Natural killer cell (primary cell): Measurements from ENCODE around the gene P2RX3. TPM values are rescaled to one million over a fixed set of nuclear protein-coding genes. Genes with fewer than 3 reads are reported as not detected.

ENCODE experiments used
- ATAC-seq, 3 donors: fragments of 150-1000 bp in 2 of 3; fragments of 200-7000 bp in 1 of 3; cut with Tn5 transposase; 1 replicate in 1 of 3; 2 replicates in 2 of 3; pipeline ENCODE4 v1.10.0; 2021; ENCODE audit warnings: mild to moderate bottlenecking in 2 of 3, moderate library complexity in 2 of 3
- DNase-seq, 2 donors: peaks; one replicate each; pipeline versions ENCODE4 v3.0.0 to v3.0.0-alpha.2; 2013 to 2021; ENCODE audit warnings: mixed read lengths in 1 of 2
- H3K27ac ChIP-seq: one replicate; pipeline ENCODE4 v1.5.1; 2013; ENCODE audit warnings: mild to moderate bottlenecking, low read length
- H3K27me3 ChIP-seq: one replicate; pipeline ENCODE4 v1.6.1; 2013; ENCODE audit warnings: low read length; ENCODE audit not compliant: control insufficient read depth, insufficient read depth
- H3K36me3 ChIP-seq: one replicate; pipeline ENCODE4 v1.6.1; 2013; ENCODE audit warnings: low read length; ENCODE audit not compliant: control insufficient read depth, insufficient read depth
- H3K4me1 ChIP-seq: one replicate; pipeline ENCODE4 v1.6.1; 2013; ENCODE audit warnings: low read length; ENCODE audit not compliant: control insufficient read depth, insufficient read depth
- H3K4me3 ChIP-seq: one replicate; pipeline ENCODE4 v1.5.1; 2013; ENCODE audit warnings: low read length
- H3K9me3 ChIP-seq: one replicate; pipeline ENCODE4 v1.6.1; 2013; ENCODE audit warnings: low read length; ENCODE audit not compliant: control insufficient read depth, insufficient read depth
- H3K27ac Mint-ChIP-seq, 2 donors: one replicate each; pipeline ENCODE4 v1.8.0; 2022; ENCODE audit warnings: mild to moderate bottlenecking in 2 of 2, mixed read lengths in 2 of 2, moderate library complexity in 1 of 2
- H3K27me3 Mint-ChIP-seq, 2 donors: one replicate each; pipeline ENCODE4 v1.8.0; 2022; ENCODE audit warnings: low read depth in 2 of 2, mixed read lengths in 2 of 2
- H3K36me3 Mint-ChIP-seq: one replicate; pipeline ENCODE4 v1.8.0; 2022; ENCODE audit warnings: mixed read lengths
- H3K4me1 Mint-ChIP-seq, 2 donors: one replicate each; pipeline ENCODE4 v1.8.0; 2022; ENCODE audit warnings: mixed read lengths in 2 of 2
- H3K4me3 Mint-ChIP-seq: one replicate; pipeline ENCODE4 v1.8.0; 2022; ENCODE audit warnings: mild to moderate bottlenecking, moderate library complexity, mixed read lengths
- H3K9me3 Mint-ChIP-seq, 2 donors: one replicate each; pipeline ENCODE4 v1.8.0; 2022; ENCODE audit warnings: mixed read lengths in 2 of 2
- WGBS: methylation state at CpG from one replicate; pipeline ENCODE4 v1.1.7; 2013; ENCODE audit warnings: missing lambda C conversion rate; ENCODE audit not compliant: insufficient coverage; 5-methylcytosine and 5-hydroxymethylcytosine counted together
- intact Hi-C: fragments of 100-400 bp; cut with micrococcal nuclease; formaldehyde crosslinking; loops from one replicate; pipeline ENCODE4 v1.14.2; 2022
- total RNA-seq, 4 donors: library from RNA; stranded (reverse); fragments of 120-200 nt in 1 of 4; gene quantifications; one replicate each; pipeline versions ENCODE4 v1.2.3 to v1.2.4, GENCODE V29; 2013 to 2022
- TF ChIP-seq, protein P1 (sequence below): fragments of 200-600 bp; IDR thresholded peaks from one replicate; pipeline ENCODE4 v1.8.0; 2022; ENCODE audit warnings: antibody characterized with exemption

Gene P2RX3
- total RNA-seq, 3 donors from 2014 or later (not counting 1 experiment from before 2014, with no cell fraction given): not detected

DNA sequence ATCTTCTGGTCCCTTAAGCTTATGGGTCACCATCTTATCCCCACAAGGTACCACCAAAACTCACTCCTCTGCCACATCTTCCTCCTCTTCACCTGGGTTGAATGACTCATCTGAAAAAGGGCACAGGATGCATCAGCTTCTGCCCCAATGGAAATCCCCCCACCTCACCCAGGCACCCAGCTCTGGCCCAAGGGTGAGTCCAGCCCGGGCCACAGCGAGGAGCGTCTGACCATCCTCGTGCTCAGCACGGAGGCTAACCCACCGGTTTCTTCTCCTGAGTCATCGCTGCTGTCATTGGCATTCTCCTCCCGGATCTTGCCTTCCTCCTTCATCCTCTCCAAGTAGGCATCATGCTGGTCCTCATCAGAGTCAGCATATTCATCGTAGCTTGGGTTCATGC is 8.1 kb upstream of the P2RX3 start:
- Histone ChIP-seq H3K4me1 (peaks cover 22% of the 10 kb centered on the region), H3K9me3 (no peaks in the 10 kb centered on the region), H3K27me3 (no peaks in the 10 kb centered on the region), H3K4me3 (no peak overlapping the region), H3K27ac (no peak overlapping the region), H3K36me3 (peaks cover 60% of the 10 kb centered on the region)
- no peak overlapping the region for H3K27ac Mint-ChIP-seq
- DNase-seq (no peak), ATAC-seq (no peak)
- intact Hi-C loops: no loop called here
- TF ChIP-seq, protein P1, sequence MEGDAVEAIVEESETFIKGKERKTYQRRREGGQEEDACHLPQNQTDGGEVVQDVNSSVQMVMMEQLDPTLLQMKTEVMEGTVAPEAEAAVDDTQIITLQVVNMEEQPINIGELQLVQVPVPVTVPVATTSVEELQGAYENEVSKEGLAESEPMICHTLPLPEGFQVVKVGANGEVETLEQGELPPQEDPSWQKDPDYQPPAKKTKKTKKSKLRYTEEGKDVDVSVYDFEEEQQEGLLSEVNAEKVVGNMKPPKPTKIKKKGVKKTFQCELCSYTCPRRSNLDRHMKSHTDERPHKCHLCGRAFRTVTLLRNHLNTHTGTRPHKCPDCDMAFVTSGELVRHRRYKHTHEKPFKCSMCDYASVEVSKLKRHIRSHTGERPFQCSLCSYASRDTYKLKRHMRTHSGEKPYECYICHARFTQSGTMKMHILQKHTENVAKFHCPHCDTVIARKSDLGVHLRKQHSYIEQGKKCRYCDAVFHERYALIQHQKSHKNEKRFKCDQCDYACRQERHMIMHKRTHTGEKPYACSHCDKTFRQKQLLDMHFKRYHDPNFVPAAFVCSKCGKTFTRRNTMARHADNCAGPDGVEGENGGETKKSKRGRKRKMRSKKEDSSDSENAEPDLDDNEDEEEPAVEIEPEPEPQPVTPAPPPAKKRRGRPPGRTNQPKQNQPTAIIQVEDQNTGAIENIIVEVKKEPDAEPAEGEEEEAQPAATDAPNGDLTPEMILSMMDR: no peak
- no peak overlapping the region for H3K4me3 Mint-ChIP-seq
- no peaks in the 10 kb centered on the region for H3K9me3 Mint-ChIP-seq
- peaks cover 37% of the 10 kb centered on the region for H3K36me3 Mint-ChIP-seq
- WGBS: 85% methylated on average over 9 of the region's 9 CpGs
- no peaks in the 10 kb centered on the region for H3K27me3 Mint-ChIP-seq
- peaks cover 28 to 31% of the 10 kb centered on the region in 2 donors for H3K4me1 Mint-ChIP-seq

DNA sequence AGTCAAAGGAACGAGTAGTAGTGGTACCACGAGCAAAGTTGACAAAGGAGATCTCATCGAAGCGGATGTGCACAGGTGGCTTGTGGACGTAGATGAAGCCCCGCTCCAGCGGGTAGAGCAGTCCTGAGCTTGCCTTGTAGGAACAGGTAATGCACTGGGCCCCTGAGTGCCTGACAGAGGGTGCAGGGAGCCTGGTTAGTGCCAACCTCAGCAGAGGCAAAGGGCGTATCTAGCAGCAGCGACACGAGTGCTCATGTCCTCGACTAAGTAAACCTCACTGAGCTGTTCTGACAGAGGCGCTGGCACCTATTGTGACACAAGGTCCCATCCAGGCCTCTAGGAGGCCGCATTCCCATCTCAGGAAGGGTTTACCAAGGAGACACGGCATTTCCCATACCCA is 6.4 kb upstream of the P2RX3 start:
- intact Hi-C loops: no loop called here
- ATAC-seq (no peak), DNase-seq (no peak)
- TF ChIP-seq, protein P1: no peak
- Histone ChIP-seq H3K27ac (no peak overlapping the region), H3K4me1 (peaks cover 19% of the 10 kb centered on the region), H3K4me3 (no peak overlapping the region), H3K9me3 (no peaks in the 10 kb centered on the region), H3K27me3 (no peaks in the 10 kb centered on the region), H3K36me3 (peaks cover 58% of the 10 kb centered on the region)
- H3K4me1 Mint-ChIP-seq: peaks cover 31 to 33% of the 10 kb centered on the region in 2 donors
- H3K9me3 Mint-ChIP-seq: no peaks in the 10 kb centered on the region
- 95% methylated on average over 14 of the region's 14 CpGs for WGBS
- H3K4me3 Mint-ChIP-seq: no peak overlapping the region
- no peak overlapping the region for H3K27ac Mint-ChIP-seq
- no peaks in the 10 kb centered on the region for H3K27me3 Mint-ChIP-seq
- peaks cover 37% of the 10 kb centered on the region for H3K36me3 Mint-ChIP-seq

DNA sequence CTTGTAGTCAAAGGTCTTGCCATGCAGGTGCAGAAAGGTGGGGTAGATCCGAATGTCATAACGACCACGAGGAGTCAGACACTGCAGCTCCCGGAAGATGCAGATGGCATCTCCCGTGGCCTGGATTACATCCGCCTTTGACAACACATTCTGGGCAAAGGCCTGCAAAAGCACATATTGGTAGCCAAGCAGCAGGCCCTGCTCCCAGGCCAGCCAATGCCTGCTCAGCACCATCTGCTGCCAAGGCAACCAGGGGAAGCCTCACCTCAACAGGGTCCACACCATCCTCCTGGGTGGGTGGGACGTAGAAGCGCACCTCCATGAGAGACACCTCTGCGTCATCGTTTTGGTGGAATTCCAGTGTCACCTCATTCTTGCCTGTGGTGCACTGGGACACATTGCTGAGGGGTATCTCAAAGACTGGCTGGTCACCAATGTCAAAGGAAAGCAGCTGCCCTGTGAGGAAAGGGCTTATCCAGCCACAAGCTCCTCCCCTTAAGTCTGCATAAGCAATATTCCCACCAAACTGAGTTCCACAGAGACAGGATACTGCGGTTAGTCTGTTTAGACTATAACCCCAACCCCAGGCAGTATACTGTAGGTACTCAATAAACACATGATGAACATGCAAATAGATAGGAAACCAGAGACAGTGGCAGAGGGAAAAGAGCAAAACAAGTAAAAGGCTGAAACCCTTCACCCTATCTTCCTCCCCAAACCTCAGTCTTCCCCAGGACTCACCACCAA is 5.3 kb upstream of the P2RX3 start:
- no peak overlapping the region for H3K27ac ChIP-seq
- H3K9me3 Mint-ChIP-seq: no peaks in the 10 kb centered on the region
- H3K27ac Mint-ChIP-seq: peak overlapping the region in 1 of 2 donors; percentile 97
- intact Hi-C loops: no loop called here
- peaks cover 25% of the 10 kb centered on the region for H3K36me3 Mint-ChIP-seq
- H3K27me3 ChIP-seq: no peaks in the 10 kb centered on the region
- H3K27me3 Mint-ChIP-seq: no peaks in the 10 kb centered on the region
- peaks cover 32 to 33% of the 10 kb centered on the region in 2 donors for H3K4me1 Mint-ChIP-seq
- TF ChIP-seq, protein P1: no peak
- H3K4me3 Mint-ChIP-seq: no peak overlapping the region
- H3K4me3 ChIP-seq: no peak overlapping the region
- H3K9me3 ChIP-seq: no peaks in the 10 kb centered on the region
- DNase-seq (no peak), ATAC-seq (no peak)
- H3K36me3 ChIP-seq: peaks cover 47% of the 10 kb centered on the region
- H3K4me1 ChIP-seq: peaks cover 19% of the 10 kb centered on the region
- 98% methylated on average over 10 of the region's 11 CpGs for WGBS

DNA sequence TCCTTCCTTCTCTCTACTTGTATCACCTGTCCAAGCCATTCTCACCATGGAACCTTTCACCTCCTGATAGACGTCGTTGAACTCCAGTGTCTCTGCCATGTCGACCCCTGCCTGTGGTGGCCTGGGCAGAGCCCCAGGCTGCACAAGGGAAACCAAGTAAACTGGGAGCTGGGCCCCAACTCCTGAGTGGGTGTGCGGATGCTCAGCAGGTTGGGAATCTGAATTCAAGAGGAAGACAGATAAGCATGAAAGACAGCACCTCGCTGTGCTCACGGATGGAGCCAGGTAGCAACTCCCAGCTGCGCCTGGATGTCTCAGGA is 3.2 kb upstream of the P2RX3 start:
- peaks cover 14% of the 10 kb centered on the region for H3K36me3 Mint-ChIP-seq
- no peaks in the 10 kb centered on the region for H3K9me3 Mint-ChIP-seq
- DNase-seq (no peak), ATAC-seq (no peak)
- H3K36me3 ChIP-seq: peaks cover 33% of the 10 kb centered on the region
- peak overlapping the region; percentile 95 for H3K27ac ChIP-seq
- peaks cover 0 to 7% of the 10 kb centered on the region in 2 donors for H3K27me3 Mint-ChIP-seq
- H3K4me3 ChIP-seq: peak overlapping the region; percentile 65
- 15% methylated on average over 7 of the region's 7 CpGs for WGBS
- peak overlapping the region; percentile 97 to 99 for H3K27ac Mint-ChIP-seq
- H3K4me1 ChIP-seq: peaks cover 19% of the 10 kb centered on the region
- no peaks in the 10 kb centered on the region for H3K9me3 ChIP-seq
- H3K4me3 Mint-ChIP-seq: peak overlapping the region; percentile 99
- TF ChIP-seq, protein P1: no peak
- H3K4me1 Mint-ChIP-seq: peaks cover 32 to 33% of the 10 kb centered on the region in 2 donors
- no peaks in the 10 kb centered on the region for H3K27me3 ChIP-seq
- intact Hi-C loops: loop anchor here (1.0 to 5.0 kb wide), 3 partner anchors 10 to 332 kb away; partner anchors contain the start of genes SLC43A3 and ZDHHC5
